ENCODE measurements around the gene UBE2L3.
A peak's percentile ranks its signal among the peaks of the same experiment; 100 is the strongest.

Gene UBE2L3

GRCh38 chr22:21639359-21639758 lies 71.8 kb downstream of the UBE2L3 start:
- H3K9me3 ChIP-seq (replicated peaks; ENCODE audit: insufficient read depth, low read length), result no peaks in the 10 kb centered on the region
- no peaks in the 10 kb centered on the region for H4K20me1 ChIP-seq (ENCODE audit: insufficient read depth, low read length)
- 0 out of 2 replicates have a peak, but pooled peaks cover 5% of the 10 kb centered on the region for H3F3A ChIP-seq (ENCODE audit: insufficient read depth, low read length)
- H3K9me2 ChIP-seq (replicated peaks; ENCODE audit: insufficient read depth, low read length), result no peaks in the 10 kb centered on the region
- H3K27me3 ChIP-seq (replicated peaks; ENCODE audit: insufficient read depth, low read length), result no peaks in the 10 kb centered on the region
- H3K36me3 ChIP-seq (replicated peaks; ENCODE audit: insufficient read depth, low read length), result no peaks in the 10 kb centered on the region
- H3K4me3 ChIP-seq (ENCODE audit: low read length), result no peak overlapping the region
- H3K9ac ChIP-seq (ENCODE audit: low read length), result no peak overlapping the region
- peaks cover 13% of the 10 kb centered on the region for H3K79me2 ChIP-seq (ENCODE audit: low read length)
- no peak overlapping the region for H3K27ac ChIP-seq (ENCODE audit: low read length)
- TF ChIP-seq EZH2phosphoT487 (IDR thresholded peaks at IDR 0.05; ENCODE audit: low read length) (no peak), CTCF (IDR thresholded peaks at IDR 0.05; ENCODE audit: low read length) (no peak), EZH2 (optimal IDR thresholded peaks at IDR 0.05; ENCODE audit: low read depth, low read length) (no peak)
- H2AFZ ChIP-seq (ENCODE audit: low read length), result no peak overlapping the region
- no peak for DNase-seq
- H3K4me1 ChIP-seq (ENCODE audit: low read length), result no peaks in the 10 kb centered on the region
- H3K4me2 ChIP-seq (ENCODE audit: low read depth, low read length), result no peak overlapping the region

GRCh38 chr22:21640810-21641209 lies 73.3 kb downstream of the UBE2L3 start:
- Histone ChIP-seq H3K36me3 (replicated peaks; ENCODE audit: insufficient read depth, low read length) (no peaks in the 10 kb centered on the region), H3K4me1 (ENCODE audit: low read length) (no peaks in the 10 kb centered on the region), H3K9ac (ENCODE audit: low read length) (no peak overlapping the region), H3K79me2 (ENCODE audit: low read length) (peaks cover 13% of the 10 kb centered on the region), H3K4me3 (ENCODE audit: low read length) (no peak overlapping the region), H4K20me1 (ENCODE audit: insufficient read depth, low read length) (no peaks in the 10 kb centered on the region), H3K9me2 (replicated peaks; ENCODE audit: insufficient read depth, low read length) (no peaks in the 10 kb centered on the region), H2AFZ (ENCODE audit: low read length) (no peak overlapping the region), H3K4me2 (ENCODE audit: low read depth, low read length) (peak overlapping the region; percentile 89; the same call in 1 of the 2 replicates), H3K9me3 (replicated peaks; ENCODE audit: insufficient read depth, low read length) (no peaks in the 10 kb centered on the region), H3K27me3 (replicated peaks; ENCODE audit: insufficient read depth, low read length) (no peaks in the 10 kb centered on the region), H3F3A (ENCODE audit: insufficient read depth, low read length) (0 out of 2 replicates have a peak, but pooled peaks cover 5% of the 10 kb centered on the region), H3K27ac (ENCODE audit: low read length) (no peak overlapping the region)
- TF ChIP-seq CTCF (IDR thresholded peaks at IDR 0.05; ENCODE audit: low read length), result no peak
- no peak for TF ChIP-seq EZH2phosphoT487 (IDR thresholded peaks at IDR 0.05; ENCODE audit: low read length)
- TF ChIP-seq EZH2 (optimal IDR thresholded peaks at IDR 0.05; ENCODE audit: low read depth, low read length), result no peak
- no peak for DNase-seq

DNA sequence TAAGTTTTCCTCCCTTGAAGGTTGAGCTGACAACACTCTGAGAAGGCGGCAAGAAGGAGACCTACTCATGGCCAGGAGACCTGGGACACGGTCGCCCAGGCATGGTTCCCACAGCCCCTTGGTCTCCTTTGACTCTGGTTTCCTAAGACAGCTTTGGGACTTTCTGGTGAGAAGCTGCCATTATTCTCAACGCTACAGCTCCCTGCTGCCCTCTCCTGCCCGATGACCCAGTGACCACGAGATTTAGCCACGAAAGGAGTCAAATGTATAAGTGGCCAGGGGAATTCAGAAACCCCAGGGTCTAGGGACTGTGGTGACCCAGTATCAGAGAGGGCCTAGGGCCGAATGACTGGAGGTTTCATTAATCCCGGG lies 73.9 kb downstream of the UBE2L3 start:
- peak overlapping the region; percentile 62 for H3K4me3 ChIP-seq (ENCODE audit: low read length)
- no peaks in the 10 kb centered on the region for H4K20me1 ChIP-seq (ENCODE audit: insufficient read depth, low read length)
- H3K4me2 ChIP-seq (ENCODE audit: low read depth, low read length), result peak overlapping the region; percentile 89
- peak overlapping the region; percentile 64; the same call in 1 of the 2 replicates for H3K9ac ChIP-seq (ENCODE audit: low read length)
- H3K9me3 ChIP-seq (replicated peaks; ENCODE audit: insufficient read depth, low read length), result no peaks in the 10 kb centered on the region
- peak; percentile 34 for TF ChIP-seq CTCF (IDR thresholded peaks at IDR 0.05; ENCODE audit: low read length)
- no peak for TF ChIP-seq EZH2phosphoT487 (IDR thresholded peaks at IDR 0.05; ENCODE audit: low read length)
- no peak for TF ChIP-seq EZH2 (optimal IDR thresholded peaks at IDR 0.05; ENCODE audit: low read depth, low read length)
- peaks cover 6% of the 10 kb centered on the region; the same call in 1 of the 2 replicates for H3F3A ChIP-seq (ENCODE audit: insufficient read depth, low read length)
- no peaks in the 10 kb centered on the region for H3K4me1 ChIP-seq (ENCODE audit: low read length)
- peaks cover 13% of the 10 kb centered on the region for H3K79me2 ChIP-seq (ENCODE audit: low read length)
- no peak overlapping the region for H3K27ac ChIP-seq (ENCODE audit: low read length)
- H2AFZ ChIP-seq (ENCODE audit: low read length), result peak overlapping the region; percentile 79
- no peaks in the 10 kb centered on the region for H3K27me3 ChIP-seq (replicated peaks; ENCODE audit: insufficient read depth, low read length)
- H3K9me2 ChIP-seq (replicated peaks; ENCODE audit: insufficient read depth, low read length), result no peaks in the 10 kb centered on the region
- H3K36me3 ChIP-seq (replicated peaks; ENCODE audit: insufficient read depth, low read length), result no peaks in the 10 kb centered on the region
- DNase-seq, result no peak

All from MM.1S (cell line).